Caco-2 (cell line): ENCODE measurements around the gene HNRNPA0. TPM values are rescaled to one million over a fixed set of nuclear protein-coding genes. Genes with fewer than 3 reads are reported as not detected.

Source experiments
- BruUV-seq: library from RNA; stranded (reverse); fragments of 400-500 nt; replicated peaks from 2 replicates; lab custom pipeline; 2021; lab: Mats Ljungman, UMichigan
- CTCF ChIA-PET: fragments of 300-600 bp; sonication (Branson Sonifier 250); formaldehyde crosslinking; loops from one replicate; lab custom pipeline; 2022; ENCODE audit warnings: antibody characterized with exemption; lab: Charles Lee
- POLR2A ChIA-PET: fragments of 300-600 bp; sonication (Branson Sonifier 250); formaldehyde crosslinking; loops from one replicate; lab custom pipeline; 2022; ENCODE audit warnings: antibody characterized with exemption; lab: Charles Lee
- DNase-seq, 2 experiments: peaks; one replicate each; pipeline versions ENCODE4 v3.0.0 to v3.0.0-alpha.2; 2020 to 2022
- H3K27me3 ChIP-seq: replicated peaks from 2 replicates; pipeline ENCODE4 v1.6.0; 2011; ENCODE audit warnings: low read length; ENCODE audit not compliant: control insufficient read depth, insufficient read depth
- H3K36me3 ChIP-seq: 2 replicates; pipeline ENCODE4 v1.5.1; 2011; ENCODE audit warnings: low read length; ENCODE audit not compliant: control insufficient read depth, insufficient read depth
- H3K4me1 ChIP-seq: fragments of 250-450 bp; sonication (Bioruptor Pico); 2 replicates; pipeline ENCODE4 v1.5.1; 2020; ENCODE audit warnings: mild to moderate bottlenecking
- H3K4me3 ChIP-seq: 2 replicates; pipeline ENCODE4 v1.5.1; 2011; ENCODE audit warnings: low read depth, mild to moderate bottlenecking, control low read depth, low read length
- H3K9me3 ChIP-seq: fragments of 250-450 bp; sonication (Bioruptor Pico); 2 replicates; pipeline ENCODE4 v1.5.1; 2020; ENCODE audit warnings: mild to moderate bottlenecking, moderate library complexity
- H3K27ac Mint-ChIP-seq: one replicate; pipeline ENCODE4 v1.8.0; 2022; ENCODE audit warnings: mixed read lengths; ENCODE audit not compliant: unreplicated experiment
- H3K27me3 Mint-ChIP-seq: one replicate; pipeline ENCODE4 v1.8.0; 2022; ENCODE audit warnings: mixed read lengths; ENCODE audit not compliant: insufficient read depth, unreplicated experiment
- H3K36me3 Mint-ChIP-seq: one replicate; pipeline ENCODE4 v1.8.0; 2022; ENCODE audit warnings: mild to moderate bottlenecking, mixed read lengths; ENCODE audit not compliant: insufficient read depth, unreplicated experiment
- H3K4me1 Mint-ChIP-seq: one replicate; pipeline ENCODE4 v1.8.0; 2022; ENCODE audit warnings: low read depth, mixed read lengths; ENCODE audit not compliant: unreplicated experiment
- H3K4me3 Mint-ChIP-seq: one replicate; pipeline ENCODE4 v1.8.0; 2022; ENCODE audit warnings: mild to moderate bottlenecking, moderate library complexity, mixed read lengths; ENCODE audit not compliant: unreplicated experiment
- H3K9me3 Mint-ChIP-seq: one replicate; pipeline ENCODE4 v1.8.0; 2022; ENCODE audit warnings: mixed read lengths; ENCODE audit not compliant: unreplicated experiment
- intact Hi-C: fragments of 100-400 bp; cut with micrococcal nuclease; formaldehyde crosslinking; loops from one replicate; pipeline ENCODE4 v1.10.0; 2022; ENCODE audit not compliant: unreplicated experiment
- total RNA-seq: library from RNA; stranded (reverse); gene quantifications from 2 replicates; pipeline ENCODE4 v1.2.3, GENCODE V29; 2022
- TF ChIP-seq, protein P1 (sequence below), 2 experiments: fragments of 200-600 bp in 1 of 2; IDR thresholded peaks; 1 replicate in 1 of 2; 2 replicates in 1 of 2; pipeline versions ENCODE4 v1.5.1 to v1.8.0; 2011 to 2022; ENCODE audit warnings: antibody characterized with exemption in 1 of 2, control low read depth in 1 of 2, inconsistent platforms in 1 of 2, low read depth in 1 of 2, low read length in 1 of 2, mild to moderate bottlenecking in 1 of 2, moderate library complexity in 1 of 2; ENCODE audit not compliant: insufficient read depth in 1 of 2, severe bottlenecking in 1 of 2, unreplicated experiment in 1 of 2

The HNRNPA0 gene
- total RNA-seq, 1 experiment from 2014 or later, result 42.5 TPM

GRCh38 chr5:137716337-137716736 is 37.8 kb downstream of the HNRNPA0 start:
- CTCF ChIA-PET, result no interaction called here
- no peak overlapping the region for H3K4me3 Mint-ChIP-seq
- no peak for DNase-seq
- H3K36me3 Mint-ChIP-seq, result no peaks in the 10 kb centered on the region
- H3K9me3 Mint-ChIP-seq, result no peaks in the 10 kb centered on the region
- Histone ChIP-seq H3K36me3 (no peaks in the 10 kb centered on the region), H3K4me1 (no peaks in the 10 kb centered on the region), H3K27me3 (no peaks in the 10 kb centered on the region), H3K9me3 (peaks cover 3% of the 10 kb centered on the region; the same call in 1 of the 2 replicates), H3K4me3 (no peak overlapping the region)
- H3K27ac Mint-ChIP-seq, result no peak overlapping the region
- no peaks in the 10 kb centered on the region for H3K4me1 Mint-ChIP-seq
- no TSS peak for BruUV-seq
- TF ChIP-seq, protein P1, sequence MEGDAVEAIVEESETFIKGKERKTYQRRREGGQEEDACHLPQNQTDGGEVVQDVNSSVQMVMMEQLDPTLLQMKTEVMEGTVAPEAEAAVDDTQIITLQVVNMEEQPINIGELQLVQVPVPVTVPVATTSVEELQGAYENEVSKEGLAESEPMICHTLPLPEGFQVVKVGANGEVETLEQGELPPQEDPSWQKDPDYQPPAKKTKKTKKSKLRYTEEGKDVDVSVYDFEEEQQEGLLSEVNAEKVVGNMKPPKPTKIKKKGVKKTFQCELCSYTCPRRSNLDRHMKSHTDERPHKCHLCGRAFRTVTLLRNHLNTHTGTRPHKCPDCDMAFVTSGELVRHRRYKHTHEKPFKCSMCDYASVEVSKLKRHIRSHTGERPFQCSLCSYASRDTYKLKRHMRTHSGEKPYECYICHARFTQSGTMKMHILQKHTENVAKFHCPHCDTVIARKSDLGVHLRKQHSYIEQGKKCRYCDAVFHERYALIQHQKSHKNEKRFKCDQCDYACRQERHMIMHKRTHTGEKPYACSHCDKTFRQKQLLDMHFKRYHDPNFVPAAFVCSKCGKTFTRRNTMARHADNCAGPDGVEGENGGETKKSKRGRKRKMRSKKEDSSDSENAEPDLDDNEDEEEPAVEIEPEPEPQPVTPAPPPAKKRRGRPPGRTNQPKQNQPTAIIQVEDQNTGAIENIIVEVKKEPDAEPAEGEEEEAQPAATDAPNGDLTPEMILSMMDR (IDR thresholded peaks at IDR 0.05; ENCODE audit: insufficient read depth in 1 of 2, low read depth in 1 of 2, low read length in 1 of 2, severe bottlenecking in 1 of 2, unreplicated experiment in 1 of 2), result no peak
- H3K27me3 Mint-ChIP-seq, result peaks cover 5% of the 10 kb centered on the region
- POLR2A ChIA-PET, result no interaction called here
- intact Hi-C loops, result no loop called here

DNA sequence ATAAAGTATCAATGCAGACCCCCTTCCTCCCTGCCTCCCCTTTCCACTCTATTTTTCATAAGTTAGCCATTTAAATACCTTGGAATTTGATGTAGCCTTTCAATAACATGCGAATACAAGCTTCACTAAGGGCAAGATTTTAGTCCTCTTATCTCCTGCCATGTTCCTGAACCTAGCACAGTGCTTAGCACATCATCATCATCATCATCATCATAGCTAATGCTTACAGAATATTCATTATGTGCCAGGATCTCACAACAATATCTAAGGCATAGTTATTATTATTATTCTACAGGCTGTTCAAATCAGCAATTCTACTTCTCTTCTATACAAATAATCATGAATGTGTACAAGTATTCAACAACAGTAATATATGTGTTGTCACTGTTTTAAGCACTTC is 38.7 kb downstream of the HNRNPA0 start:
- H3K36me3 ChIP-seq, result no peaks in the 10 kb centered on the region
- H3K9me3 Mint-ChIP-seq, result no peaks in the 10 kb centered on the region
- no peak overlapping the region for H3K27ac Mint-ChIP-seq
- DNase-seq, result no peak
- no peaks in the 10 kb centered on the region for H3K27me3 Mint-ChIP-seq
- H3K4me3 Mint-ChIP-seq, result no peak overlapping the region
- H3K4me3 ChIP-seq, result no peak overlapping the region
- CTCF ChIA-PET, result no interaction called here
- H3K4me1 Mint-ChIP-seq, result no peaks in the 10 kb centered on the region
- POLR2A ChIA-PET, result no interaction called here
- BruUV-seq, result no TSS peak
- H3K27me3 ChIP-seq, result no peaks in the 10 kb centered on the region
- TF ChIP-seq, protein P1 (IDR thresholded peaks at IDR 0.05; ENCODE audit: insufficient read depth in 1 of 2, low read depth in 1 of 2, low read length in 1 of 2, severe bottlenecking in 1 of 2, unreplicated experiment in 1 of 2), result no peak
- H3K9me3 ChIP-seq, result peaks cover 3% of the 10 kb centered on the region; the same call in 1 of the 2 replicates
- H3K36me3 Mint-ChIP-seq, result no peaks in the 10 kb centered on the region
- H3K4me1 ChIP-seq, result no peaks in the 10 kb centered on the region
- intact Hi-C loops, result no loop called here

- ChIA-PET CTCF (no interaction called here), POLR2A (no interaction called here)
- Histone ChIP-seq H3K4me3 (no peak overlapping the region), H3K4me1 (no peaks in the 10 kb centered on the region), H3K27me3 (no peaks in the 10 kb centered on the region), H3K36me3 (no peaks in the 10 kb centered on the region), H3K9me3 (peaks cover 3% of the 10 kb centered on the region; the same call in 1 of the 2 replicates)
- no peaks in the 10 kb centered on the region for H3K27me3 Mint-ChIP-seq
- H3K4me3 Mint-ChIP-seq, result no peak overlapping the region
- TF ChIP-seq, protein P1 (IDR thresholded peaks at IDR 0.05; ENCODE audit: insufficient read depth in 1 of 2, low read depth in 1 of 2, low read length in 1 of 2, severe bottlenecking in 1 of 2, unreplicated experiment in 1 of 2), result no peak
- intact Hi-C loops, result no loop called here
- H3K9me3 Mint-ChIP-seq, result no peaks in the 10 kb centered on the region
- H3K27ac Mint-ChIP-seq, result no peak overlapping the region
- no peak for DNase-seq
- no peaks in the 10 kb centered on the region for H3K36me3 Mint-ChIP-seq
- H3K4me1 Mint-ChIP-seq, result no peaks in the 10 kb centered on the region
- BruUV-seq, result no TSS peak
These were observed 39.2 kb downstream of the HNRNPA0 start for GRCh38 chr5:137714946-137715345.
